Nephron (organoid): ENCODE results near the gene COL8A2.
A peak's percentile ranks its signal among the peaks of the same experiment; 100 is the strongest.

Experiments
- H3K27ac Mint-ChIP-seq, 3 experiments: 2 replicates each; pipeline ENCODE4 v1.8.0; 2020; ENCODE audit warnings: mixed read lengths in 3 of 3, mild to moderate bottlenecking in 2 of 3, moderate library complexity in 1 of 3
- H3K27me3 Mint-ChIP-seq: 2 replicates; pipeline ENCODE4 v1.8.0; 2021; ENCODE audit warnings: low read depth, mild to moderate bottlenecking, moderate library complexity, mixed read lengths
- H3K36me3 Mint-ChIP-seq: 2 replicates; pipeline ENCODE4 v1.8.0; 2020; ENCODE audit warnings: low read depth, mixed read lengths
- H3K4me1 Mint-ChIP-seq: 2 replicates; pipeline ENCODE4 v1.8.0; 2020; ENCODE audit warnings: mixed read lengths
- H3K4me3 Mint-ChIP-seq, 3 experiments: 2 replicates each; pipeline ENCODE4 v1.8.0; 2020; ENCODE audit warnings: mild to moderate bottlenecking in 3 of 3, mixed read lengths in 3 of 3, moderate library complexity in 2 of 3
- H3K9me3 Mint-ChIP-seq: 2 replicates; pipeline ENCODE4 v1.8.0; 2020; ENCODE audit warnings: mixed read lengths
- CTCF ChIP-seq, 3 experiments: fragments of 200-600 bp; sonication (generic); IDR thresholded peaks; one replicate each; pipeline ENCODE4 v1.5.0; 2021; ENCODE audit warnings: antibody characterized with exemption in 3 of 3; ENCODE audit not compliant: unreplicated experiment in 3 of 3

COL8A2 gene

GRCh38 chr1:36099681-36100341, 25.2 kb downstream of the COL8A2 start:
- Mint-ChIP-seq H3K4me3 (no peak overlapping the region), H3K27me3 (no peaks in the 10 kb centered on the region)

GRCh38 chr1:36098650-36099365, 26.2 kb downstream of the COL8A2 start:
- Mint-ChIP-seq H3K36me3 (peaks cover 5% of the 10 kb centered on the region), H3K27ac (no peak overlapping the region), H3K27me3 (no peaks in the 10 kb centered on the region), H3K9me3 (no peaks in the 10 kb centered on the region), H3K4me1 (peaks cover 5% of the 10 kb centered on the region), H3K4me3 (no peak overlapping the region)
- TF ChIP-seq CTCF (IDR thresholded peaks at IDR 0.05; ENCODE audit: unreplicated experiment in 3 of 3): no peak

More at GRCh38 chr1:36099681-36100341, 25.2 kb downstream of the COL8A2 start:
- Mint-ChIP-seq H3K36me3 (no peaks in the 10 kb centered on the region), H3K27ac (peak overlapping the region in 2 of 3 experiments; percentile 33 to 44), H3K4me1 (peaks cover 5% of the 10 kb centered on the region), H3K9me3 (no peaks in the 10 kb centered on the region)
- TF ChIP-seq CTCF (IDR thresholded peaks at IDR 0.05; ENCODE audit: unreplicated experiment in 3 of 3): peak; percentile 77 to 91 (median 91)

- H3K4me3 Mint-ChIP-seq: no peak overlapping the region
- no peak for TF ChIP-seq CTCF (IDR thresholded peaks at IDR 0.05; ENCODE audit: unreplicated experiment in 3 of 3)
- H3K4me1 Mint-ChIP-seq: peaks cover 5% of the 10 kb centered on the region
- H3K36me3 Mint-ChIP-seq: peaks cover 11% of the 10 kb centered on the region
- peak overlapping the region in 1 of 3 experiments; percentile 48 for H3K27ac Mint-ChIP-seq
- no peaks in the 10 kb centered on the region for H3K27me3 Mint-ChIP-seq
- H3K9me3 Mint-ChIP-seq: no peaks in the 10 kb centered on the region
These were observed 27.1 kb downstream of the COL8A2 start for GRCh38 chr1:36097693-36098585.

- TF ChIP-seq CTCF (IDR thresholded peaks at IDR 0.05; ENCODE audit: unreplicated experiment in 3 of 3): peak in 1 of 3 experiments; percentile 13
- no peaks in the 10 kb centered on the region for H3K9me3 Mint-ChIP-seq
- H3K27ac Mint-ChIP-seq: peak overlapping the region in 2 of 3 experiments; percentile 37 to 48
- peaks cover 20% of the 10 kb centered on the region for H3K36me3 Mint-ChIP-seq
- peaks cover 5% of the 10 kb centered on the region for H3K4me1 Mint-ChIP-seq
- H3K4me3 Mint-ChIP-seq: no peak overlapping the region
- H3K27me3 Mint-ChIP-seq: no peaks in the 10 kb centered on the region
These were observed 28.3 kb downstream of the COL8A2 start for GRCh38 chr1:36096500-36097432.

GRCh38 chr1:36095760-36096405, 29.1 kb downstream of the COL8A2 start:
- Mint-ChIP-seq H3K36me3 (peaks cover 24% of the 10 kb centered on the region), H3K4me3 (no peak overlapping the region), H3K27ac (peak overlapping the region in 2 of 3 experiments; percentile 37 to 48), H3K27me3 (no peaks in the 10 kb centered on the region), H3K9me3 (no peaks in the 10 kb centered on the region), H3K4me1 (peaks cover 5% of the 10 kb centered on the region)
- TF ChIP-seq CTCF (IDR thresholded peaks at IDR 0.05; ENCODE audit: unreplicated experiment in 3 of 3): no peak
